Measurements from ENCODE around the gene IGHMBP2.

Gene IGHMBP2

GRCh38 chr11:68950762-68951161 is 47.1 kb downstream of the IGHMBP2 start:
- ChIA-PET POLR2A (no interaction called here), CTCF (no interaction called here)
- TF ChIP-seq CTCF (IDR thresholded peaks at IDR 0.05; ENCODE audit: control extremely low read depth, extremely low read depth, low read depth, missing control alignments) = no peak
- no peak for DNase-seq (ENCODE audit: extremely low spot score)

GRCh38 chr11:68954836-68955606 is 51.3 kb downstream of the IGHMBP2 start:
- CTCF ChIA-PET = interaction anchor here (1.2 to 1.5 kb wide), 3 partner anchors 18 to 299 kb away, joined by 3 read pairs; no protein-coding TSS in a partner anchor
- POLR2A ChIA-PET = no interaction called here
- no peak for DNase-seq (ENCODE audit: extremely low spot score)
- TF ChIP-seq CTCF (IDR thresholded peaks at IDR 0.05; ENCODE audit: control extremely low read depth, extremely low read depth, low read depth, missing control alignments) = no peak

- CTCF ChIA-PET = interaction anchor here (1.2 to 1.5 kb wide), 2 partner anchors 18 to 135 kb away, joined by 3 read pairs; no protein-coding TSS in a partner anchor
- POLR2A ChIA-PET = no interaction called here
- no peak for TF ChIP-seq CTCF (IDR thresholded peaks at IDR 0.05; ENCODE audit: control extremely low read depth, extremely low read depth, low read depth, missing control alignments)
- no peak for DNase-seq (ENCODE audit: extremely low spot score)
Measured at GRCh38 chr11:68955607-68955958, 51.9 kb downstream of the IGHMBP2 start.

GRCh38 chr11:68956142-68956541 is 52.5 kb downstream of the IGHMBP2 start:
- ChIA-PET POLR2A (no interaction called here), CTCF (interaction anchor here (1.2 to 1.5 kb wide), 2 partner anchors 17 to 134 kb away, joined by 3 read pairs; no protein-coding TSS in a partner anchor)
- DNase-seq (ENCODE audit: extremely low spot score) = peak; percentile 66
- peak; percentile 33 for TF ChIP-seq CTCF (IDR thresholded peaks at IDR 0.05; ENCODE audit: control extremely low read depth, extremely low read depth, low read depth, missing control alignments)

- ChIA-PET CTCF (interaction anchor here (1.1 to 1.5 kb wide), 2 partner anchors 10 to 17 kb away, joined by 3 to 4 read pairs; no protein-coding TSS in a partner anchor), POLR2A (no interaction called here)
- DNase-seq (ENCODE audit: extremely low spot score) = no peak
- TF ChIP-seq CTCF (IDR thresholded peaks at IDR 0.05; ENCODE audit: control extremely low read depth, extremely low read depth, low read depth, missing control alignments) = no peak
Measured at GRCh38 chr11:68956547-68957254, 53.0 kb downstream of the IGHMBP2 start.

GRCh38 chr11:68958211-68958610 is 54.5 kb downstream of the IGHMBP2 start:
- POLR2A ChIA-PET = no interaction called here
- no peak for TF ChIP-seq CTCF (IDR thresholded peaks at IDR 0.05; ENCODE audit: control extremely low read depth, extremely low read depth, low read depth, missing control alignments)
- CTCF ChIA-PET = interaction anchor here (1.1 to 1.3 kb wide), 2 partner anchors 9 to 19 kb away, joined by 3 to 4 read pairs; no protein-coding TSS in a partner anchor
- no peak for DNase-seq (ENCODE audit: extremely low spot score)

Data from GM10248 (cell line).